Thymus (tissue), 11 donors: ENCODE results near the gene GNAI1. TPM values are rescaled to one million over a fixed set of nuclear protein-coding genes. Genes with fewer than 3 reads are reported as not detected.
"Not testable (repeated sequence)": the region's sequence is repeated elsewhere in the genome, so short reads cannot be mapped to it uniquely, and the experiment has no call there.

Experiments used
- DNase-seq, 9 donors: peaks; one replicate each; pipeline ENCODE4 v3.0.0-alpha.2; 2013; ENCODE audit warnings: low spot score in 9 of 9, low read depth in 6 of 9, missing footprints in 1 of 9
- H3K27ac ChIP-seq, 2 donors: one replicate each; pipeline ENCODE4 v1.5.1; 2013; ENCODE audit warnings: control low read depth in 1 of 2, low read depth in 1 of 2, low read length in 1 of 2, mild to moderate bottlenecking in 1 of 2, moderate library complexity in 1 of 2
- H3K27me3 ChIP-seq, 2 donors: one replicate each; pipeline ENCODE4 v1.5.1; 2013; ENCODE audit warnings: low read length in 1 of 2; ENCODE audit not compliant: control insufficient read depth in 2 of 2, insufficient read depth in 1 of 2
- H3K36me3 ChIP-seq, 2 donors: one replicate each; pipeline ENCODE4 v1.5.1; 2013; ENCODE audit warnings: low read length in 1 of 2, mild to moderate bottlenecking in 1 of 2, moderate library complexity in 1 of 2; ENCODE audit not compliant: control insufficient read depth in 2 of 2, insufficient read depth in 2 of 2
- H3K4me1 ChIP-seq, 2 donors: one replicate each; pipeline ENCODE4 v1.5.1; 2013; ENCODE audit warnings: low read length in 2 of 2; ENCODE audit not compliant: control insufficient read depth in 2 of 2, insufficient read depth in 2 of 2
- H3K4me3 ChIP-seq, 2 donors: one replicate each; pipeline ENCODE4 v1.5.1; 2013; ENCODE audit warnings: low read length in 2 of 2, control low read depth in 1 of 2, mild to moderate bottlenecking in 1 of 2
- H3K9me3 ChIP-seq, 2 donors: one replicate each; pipeline ENCODE4 v1.5.1; 2013; ENCODE audit warnings: low read length in 1 of 2, mild to moderate bottlenecking in 1 of 2; ENCODE audit not compliant: control insufficient read depth in 2 of 2, insufficient read depth in 1 of 2
- WGBS: extraction: QIAGEN DNeasy Blood & Tissue Kit; methylation state at CpG from one replicate; pipeline ENCODE4 v1.1.7; 2013; 5-methylcytosine and 5-hydroxymethylcytosine counted together
- polyA plus RNA-seq: library from polyadenylated mRNA; stranded (reverse); fragments of 200-250 nt; gene quantifications from one replicate; pipeline ENCODE4 v1.2.3, GENCODE V29; 2013
- total RNA-seq: library from RNA; stranded (reverse); fragments of 120-200 nt; gene quantifications from one replicate; pipeline ENCODE4 v1.2.4, GENCODE V29; 2013
- donor health status: healthy.

The GNAI1 gene
- total and polyA plus RNA-seq, 2 donors = 10.2 to 12.6 TPM

DNA sequence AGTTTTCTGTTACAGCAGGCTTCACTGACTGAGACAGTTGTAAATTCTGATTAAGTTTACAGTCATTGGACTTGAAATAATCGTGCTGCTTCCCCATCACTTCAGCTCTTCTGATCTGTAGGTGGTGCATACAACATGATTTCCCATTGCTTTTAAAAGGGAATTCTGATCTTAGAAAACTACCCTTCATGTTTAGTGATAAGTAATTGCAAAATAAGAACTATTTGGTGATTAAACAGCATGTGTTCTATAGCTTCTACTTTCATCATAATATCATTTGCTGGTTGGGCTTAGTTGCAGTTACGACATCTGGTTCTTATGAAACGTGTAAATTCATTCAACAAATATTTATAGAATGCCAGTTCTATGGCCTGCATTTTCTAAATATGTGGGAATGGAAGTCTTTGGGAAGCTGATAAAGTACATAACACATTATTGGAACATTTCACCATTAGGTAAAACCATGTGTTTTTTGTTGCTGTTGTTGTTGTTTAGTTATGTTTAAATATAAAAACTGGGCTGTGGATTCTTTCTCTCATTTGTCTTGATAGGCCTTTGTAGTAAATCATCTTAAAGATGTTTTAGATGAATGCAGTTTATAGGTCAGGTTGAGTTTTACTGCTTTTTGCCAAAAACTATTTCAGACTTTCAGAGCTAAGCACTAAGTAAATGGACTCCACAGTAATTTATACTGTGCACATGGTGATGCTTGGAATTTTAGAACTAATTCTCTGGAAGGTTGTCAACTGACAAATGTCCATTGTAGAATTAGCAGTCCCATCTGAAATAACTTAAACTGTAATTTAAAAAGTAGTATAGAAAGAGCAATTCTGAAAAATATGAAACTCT lies 13.1 kb downstream of the GNAI1 start:
- peaks cover 0 to 3% of the 10 kb centered on the region in 2 donors for H3K4me1 ChIP-seq
- H3K36me3 ChIP-seq = no peaks in the 10 kb centered on the region
- no peak for DNase-seq
- no peak overlapping the region for H3K27ac ChIP-seq
- no peaks in the 10 kb centered on the region for H3K27me3 ChIP-seq
- H3K4me3 ChIP-seq = no peak overlapping the region
- no peaks in the 10 kb centered on the region for H3K9me3 ChIP-seq
- 79% methylated on average over 3 of the region's 3 CpGs for WGBS

DNA sequence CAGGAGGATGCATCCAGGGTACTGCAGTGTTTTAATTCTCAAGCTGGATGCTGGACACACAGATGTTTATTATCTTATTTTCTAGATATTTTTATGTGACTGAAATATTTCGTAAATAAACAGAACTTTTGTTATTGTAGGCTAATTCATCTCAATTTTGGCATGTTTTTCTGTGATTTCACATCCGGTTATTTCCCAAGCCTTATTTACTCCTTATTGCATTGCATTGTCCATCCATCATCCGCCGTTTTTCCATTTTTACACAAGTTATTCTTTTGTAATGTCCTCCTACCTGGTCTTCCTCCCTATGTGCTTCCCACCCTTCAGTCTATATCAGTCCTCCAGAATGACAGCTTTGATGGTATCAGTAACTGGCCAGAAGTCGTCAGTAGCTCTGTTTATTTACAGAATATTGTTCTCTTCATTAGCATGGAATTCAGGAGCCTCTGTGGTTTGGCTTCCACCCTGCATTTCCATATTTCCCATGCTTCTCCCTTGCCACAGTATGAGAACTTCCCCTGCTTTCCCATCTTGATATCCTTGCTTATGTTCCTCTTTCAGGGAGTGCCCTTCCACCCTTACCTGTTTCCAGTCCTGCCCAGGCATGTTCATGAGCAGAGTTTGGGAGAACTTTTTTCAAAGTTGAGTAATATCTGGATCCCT lies 16.1 kb downstream of the GNAI1 start:
- Histone ChIP-seq H3K27me3 (no peaks in the 10 kb centered on the region), H3K4me3 (no peak overlapping the region), H3K27ac (no peak overlapping the region), H3K4me1 (peaks cover 0 to 3% of the 10 kb centered on the region in 2 donors), H3K9me3 (no peaks in the 10 kb centered on the region), H3K36me3 (no peaks in the 10 kb centered on the region)
- DNase-seq = no peak
- 82% methylated on average over 5 of the region's 5 CpGs for WGBS

DNA sequence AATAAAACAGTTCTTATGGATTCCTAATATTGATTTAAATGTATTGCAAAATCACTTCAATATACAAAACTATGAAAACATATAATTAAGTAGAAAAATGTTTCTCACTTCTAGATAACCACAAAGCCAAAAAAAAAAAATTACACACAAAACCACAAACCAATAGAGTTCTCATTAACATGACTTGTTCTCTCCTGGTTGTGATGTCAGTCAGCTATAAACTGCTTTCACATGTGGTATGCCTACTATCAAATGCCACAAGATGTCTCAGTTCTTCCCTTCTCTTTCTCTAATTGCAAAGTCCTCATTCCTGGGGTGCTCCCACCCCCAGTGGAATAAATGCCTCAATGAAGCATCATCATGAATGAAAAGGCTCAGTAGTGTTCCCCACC lies 16.6 kb downstream of the GNAI1 start:
- no peaks in the 10 kb centered on the region for H3K27me3 ChIP-seq
- H3K36me3 ChIP-seq = no peaks in the 10 kb centered on the region
- H3K4me1 ChIP-seq = peaks cover 0 to 3% of the 10 kb centered on the region in 2 donors
- H3K27ac ChIP-seq = no peak overlapping the region
- DNase-seq = peak in 2 of 9 donors; percentile 25 to 57
- no peaks in the 10 kb centered on the region for H3K9me3 ChIP-seq
- no peak overlapping the region for H3K4me3 ChIP-seq

DNA sequence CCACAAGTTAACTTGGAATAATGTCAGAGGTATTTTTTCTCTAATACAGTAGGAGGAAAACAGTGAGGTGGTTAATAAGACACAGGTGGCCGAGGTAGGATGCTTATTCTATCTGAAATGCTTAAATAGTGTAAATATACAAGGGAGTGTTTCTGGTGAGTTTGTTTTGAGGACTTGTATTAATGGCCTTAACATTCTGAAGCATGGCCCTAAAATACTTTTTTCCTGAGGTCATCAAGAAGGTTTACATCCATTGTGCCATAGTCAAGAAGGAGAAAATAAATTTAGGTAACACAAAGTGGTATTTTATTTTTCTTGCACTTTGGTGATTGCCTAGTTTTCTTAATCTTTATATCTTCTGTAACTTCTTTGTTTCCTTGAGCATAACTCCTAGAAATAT lies 18.8 kb downstream of the GNAI1 start:
- Histone ChIP-seq H3K36me3 (no peaks in the 10 kb centered on the region), H3K4me3 (no peak overlapping the region), H3K9me3 (no peaks in the 10 kb centered on the region), H3K27ac (no peak overlapping the region), H3K4me1 (peaks cover 0 to 3% of the 10 kb centered on the region in 2 donors), H3K27me3 (no peaks in the 10 kb centered on the region)
- 97% methylated on average over 1 of the region's 1 CpG for WGBS
- DNase-seq = no peak

DNA sequence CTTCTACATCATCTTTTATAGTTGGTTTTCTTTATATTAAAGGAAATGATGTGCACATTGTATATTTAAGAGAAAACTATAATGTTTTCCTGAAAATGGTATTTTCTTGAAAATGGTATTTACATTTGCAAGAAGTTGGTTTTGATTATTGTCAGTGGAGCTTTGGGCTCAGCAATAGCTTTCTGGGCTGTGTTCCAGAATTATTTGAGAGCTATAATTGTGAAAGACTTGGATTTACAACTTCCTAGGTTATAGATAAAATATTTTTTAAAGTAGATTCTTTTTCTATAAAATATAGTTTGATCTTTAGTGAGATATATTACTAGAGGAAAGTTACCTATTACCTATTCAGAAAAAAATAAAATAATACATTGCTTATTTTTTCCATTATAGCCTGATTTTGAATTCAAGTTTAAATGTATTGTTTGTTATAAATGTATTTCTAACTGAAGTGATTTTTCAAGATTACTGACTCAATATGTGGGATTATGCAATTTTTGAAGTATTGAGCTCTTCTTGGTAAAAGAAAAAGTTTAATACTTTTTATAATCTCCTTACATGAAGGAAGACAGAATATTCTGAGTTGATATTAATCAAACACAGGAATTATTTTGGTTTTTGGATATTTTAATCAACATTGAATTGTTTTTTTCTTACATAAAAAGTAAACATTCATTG lies 20.2 kb downstream of the GNAI1 start:
- Histone ChIP-seq H3K4me3 (no peak overlapping the region), H3K27me3 (no peaks in the 10 kb centered on the region), H3K9me3 (no peaks in the 10 kb centered on the region), H3K36me3 (no peaks in the 10 kb centered on the region), H3K27ac (no peak overlapping the region), H3K4me1 (peaks cover 0 to 3% of the 10 kb centered on the region in 2 donors)
- DNase-seq = no peak

DNA sequence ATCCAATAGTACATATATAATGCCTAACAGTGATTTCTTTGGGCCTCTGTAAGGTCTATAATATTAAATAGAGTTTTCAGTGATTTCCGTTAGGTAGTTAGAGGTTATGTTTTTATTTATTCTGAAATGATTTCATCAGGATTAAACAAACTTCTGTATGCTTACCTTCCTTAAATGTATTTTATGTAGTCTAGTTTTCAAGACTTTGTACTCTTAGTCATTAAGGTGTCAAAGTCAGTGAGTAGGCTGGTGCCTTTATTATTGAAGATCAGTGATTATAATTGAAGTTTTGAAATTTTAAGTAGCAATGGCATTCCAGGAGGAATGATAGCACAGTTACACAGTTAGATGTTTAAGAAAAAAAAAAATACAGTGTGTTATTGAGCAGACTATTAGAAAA lies 20.7 kb downstream of the GNAI1 start:
- no peak for DNase-seq
- Histone ChIP-seq H3K27me3 (no peaks in the 10 kb centered on the region), H3K36me3 (no peaks in the 10 kb centered on the region), H3K4me3 (no peak overlapping the region), H3K27ac (no peak overlapping the region), H3K4me1 (peaks cover 0 to 3% of the 10 kb centered on the region in 2 donors), H3K9me3 (no peaks in the 10 kb centered on the region)
- 98% methylated on average over 1 of the region's 1 CpG for WGBS

DNA sequence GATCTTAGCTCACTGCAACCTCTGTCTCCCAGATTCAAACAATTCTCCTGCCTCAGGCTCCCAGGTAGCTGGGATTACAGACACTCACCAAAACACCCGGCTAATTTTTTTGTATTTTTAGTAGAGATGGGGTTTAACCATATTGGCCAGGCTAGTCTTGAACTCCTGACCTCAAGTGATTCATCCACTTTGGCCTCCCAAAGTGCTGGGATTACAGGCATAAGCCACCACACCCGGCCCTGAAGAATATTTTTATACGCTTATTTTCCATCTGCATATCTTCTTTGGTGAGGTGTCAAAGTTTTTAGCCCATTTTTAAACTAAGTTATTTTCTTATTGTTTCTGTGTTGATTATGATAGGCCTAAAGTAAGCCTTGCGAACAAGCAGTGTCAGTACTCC lies 23.1 kb downstream of the GNAI1 start:
- 98% methylated on average over 4 of the region's 4 CpGs for WGBS
- H3K36me3 ChIP-seq, H3K4me1 ChIP-seq: not testable (repeated sequence)

DNA sequence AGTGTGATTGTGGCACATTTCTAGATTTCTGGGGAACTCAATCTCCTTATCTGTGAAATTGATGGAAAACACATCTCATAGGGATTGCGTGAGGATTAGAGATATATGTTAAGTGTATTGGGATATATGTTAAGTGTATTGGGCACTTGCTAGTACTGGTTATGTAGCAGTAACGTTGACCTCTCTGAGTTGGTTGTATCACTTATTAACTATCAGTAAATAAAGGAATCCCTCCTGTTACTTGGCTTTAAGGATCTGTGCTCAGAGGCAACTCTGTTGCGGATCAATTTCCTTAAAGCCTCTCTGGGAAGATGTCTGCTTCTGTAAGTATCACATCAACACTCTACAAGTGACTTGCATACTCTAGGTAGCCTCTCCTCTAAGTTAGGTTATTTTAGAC lies 25.2 kb downstream of the GNAI1 start:
- H3K4me1 ChIP-seq = no peaks in the 10 kb centered on the region
- H3K36me3 ChIP-seq = no peaks in the 10 kb centered on the region
- H3K9me3 ChIP-seq = no peaks in the 10 kb centered on the region
- no peak overlapping the region for H3K27ac ChIP-seq
- no peaks in the 10 kb centered on the region for H3K27me3 ChIP-seq
- H3K4me3 ChIP-seq = no peak overlapping the region
- no peak for DNase-seq
- WGBS = 98% methylated on average over 3 of the region's 3 CpGs

More for the DNA sequence above, 23.1 kb downstream of the GNAI1 start:
- not testable (repeated sequence) for H3K9me3 ChIP-seq, H3K27me3 ChIP-seq, DNase-seq, H3K27ac ChIP-seq, H3K4me3 ChIP-seq

DNA sequence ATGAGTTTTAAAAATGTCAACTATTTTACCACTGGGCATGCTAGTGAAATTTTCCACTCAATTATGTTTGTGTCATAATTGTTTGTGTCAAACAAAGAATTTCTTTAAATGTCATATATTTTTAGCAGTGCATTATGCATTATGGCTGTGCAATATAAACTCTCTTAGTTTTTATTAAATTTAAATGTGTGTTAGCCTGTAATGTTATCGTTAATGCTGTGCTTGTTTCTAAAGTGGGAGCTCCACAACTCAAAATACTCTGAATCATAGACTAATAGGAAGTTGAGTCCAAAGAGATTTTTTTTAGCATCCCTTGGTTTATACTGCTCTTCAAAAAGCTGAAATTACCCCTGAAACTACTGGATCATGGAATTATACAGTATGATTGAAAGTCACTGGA lies 26.8 kb downstream of the GNAI1 start:
- no peaks in the 10 kb centered on the region for H3K9me3 ChIP-seq
- H3K4me3 ChIP-seq = no peak overlapping the region
- no peaks in the 10 kb centered on the region for H3K27me3 ChIP-seq
- DNase-seq = no peak
- no peaks in the 10 kb centered on the region for H3K36me3 ChIP-seq
- WGBS = 91% methylated on average over 1 of the region's 1 CpG
- no peak overlapping the region for H3K27ac ChIP-seq
- H3K4me1 ChIP-seq = no peaks in the 10 kb centered on the region
